Right lung (tissue), 5 donors: ENCODE measurements around the gene CDC27. TPM values are rescaled to one million over a fixed set of nuclear protein-coding genes. Genes with fewer than 3 reads are reported as not detected.
"Not testable (repeated sequence)": the region's sequence is repeated elsewhere in the genome, so short reads cannot be mapped to it uniquely, and the experiment has no call there.

ENCODE experiments used
- DNase-seq, 2 donors: peaks; one replicate each; pipeline ENCODE4 v3.0.0-alpha.2; 2013
- polyA plus RNA-seq, 5 donors: library from polyadenylated mRNA; unstranded; fragments of 120-200 nt; gene quantifications; one replicate each; pipeline versions ENCODE4 v1.2.1 to v1.2.3, GENCODE V29; 2013; ENCODE audit warnings: inconsistent platforms in 1 of 5, low replicate concordance in 1 of 5; ENCODE audit not compliant: insufficient read length in 5 of 5, insufficient read depth in 1 of 5

Gene CDC27
- polyA plus RNA-seq, 5 donors, result 40.4 to 72.7 (median 61.9) TPM

- DNase-seq, result no peak
These were observed 4.9 kb upstream of the CDC27 start for GRCh38 chr17:47193931-47194511.

- no peak for DNase-seq
These were observed 3.5 kb upstream of the CDC27 start for GRCh38 chr17:47192554-47192953.

DNA sequence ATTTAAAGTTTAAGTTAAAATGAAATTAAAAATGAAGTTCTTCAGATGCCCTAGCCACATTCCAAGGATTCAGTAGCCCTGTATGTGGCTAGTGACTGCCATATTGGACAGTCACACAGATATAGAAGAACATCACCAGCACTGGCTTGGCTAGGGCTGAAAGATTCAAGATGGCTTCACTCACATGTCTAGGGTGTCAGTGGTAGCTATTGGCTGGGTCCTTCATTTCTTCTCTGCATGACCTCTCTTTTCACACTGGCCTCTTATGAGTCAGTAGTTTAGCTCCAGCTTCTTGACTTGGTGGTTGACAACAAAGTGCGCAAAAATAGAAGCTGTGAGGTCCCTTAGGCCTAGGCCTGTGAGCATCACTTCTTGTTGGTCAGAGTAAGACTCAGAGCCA, 1.7 kb upstream of the CDC27 start:
- no peak for DNase-seq

DNA sequence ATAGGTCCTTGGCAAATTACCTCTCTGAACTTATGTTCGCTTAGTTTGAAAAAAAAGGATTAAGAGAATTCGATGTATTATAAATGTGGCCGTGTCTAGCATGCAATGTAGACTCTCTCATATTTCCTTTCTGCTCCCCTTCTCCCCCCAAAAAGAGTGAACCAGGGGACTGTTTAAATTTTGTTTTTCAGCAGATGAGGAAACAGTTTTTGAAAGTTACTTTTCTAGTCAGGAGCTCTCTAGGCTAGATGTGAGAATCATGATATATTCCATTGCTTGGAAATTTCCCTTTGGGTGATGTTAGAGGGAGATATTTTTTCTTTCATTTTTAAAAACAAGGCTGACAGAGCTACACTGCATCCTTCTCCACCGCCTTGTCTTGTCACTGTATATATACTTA, 1.1 kb upstream of the CDC27 start:
- no peak for DNase-seq

- DNase-seq, result no peak
These were observed 690 bp upstream of the CDC27 start for GRCh38 chr17:47189732-47190237.

DNA sequence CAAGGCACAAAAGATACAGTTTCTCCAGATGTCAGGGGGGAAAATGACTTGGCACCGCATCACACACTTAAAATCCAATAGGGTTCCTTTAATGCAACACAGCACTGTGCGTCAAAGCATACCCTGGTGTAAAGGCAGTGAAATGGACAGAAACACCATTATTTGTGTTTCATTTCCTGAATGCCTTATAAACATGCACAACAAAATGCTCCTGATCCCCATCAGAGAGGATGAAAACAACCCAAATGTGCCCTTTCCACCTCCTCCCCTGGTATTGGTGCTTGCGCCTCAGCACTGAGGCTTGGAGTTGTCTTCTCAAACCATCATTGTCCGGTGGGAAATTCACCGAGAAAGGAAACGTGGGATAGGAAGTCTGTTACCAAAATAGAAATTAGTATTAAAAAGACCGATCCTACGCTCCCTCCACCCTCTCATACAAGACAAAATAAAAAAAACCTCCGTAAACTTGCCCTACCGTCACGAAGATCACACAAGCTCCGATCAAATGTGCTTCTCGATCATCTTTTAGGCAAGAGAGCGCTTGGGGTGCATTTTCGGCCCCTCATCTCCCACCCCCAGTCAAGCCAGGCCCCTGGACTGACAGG, 722 bp downstream of the CDC27 start:
- no peak for DNase-seq

- no peak for DNase-seq
These were observed 4.4 kb downstream of the CDC27 start for GRCh38 chr17:47184681-47185080.

DNA sequence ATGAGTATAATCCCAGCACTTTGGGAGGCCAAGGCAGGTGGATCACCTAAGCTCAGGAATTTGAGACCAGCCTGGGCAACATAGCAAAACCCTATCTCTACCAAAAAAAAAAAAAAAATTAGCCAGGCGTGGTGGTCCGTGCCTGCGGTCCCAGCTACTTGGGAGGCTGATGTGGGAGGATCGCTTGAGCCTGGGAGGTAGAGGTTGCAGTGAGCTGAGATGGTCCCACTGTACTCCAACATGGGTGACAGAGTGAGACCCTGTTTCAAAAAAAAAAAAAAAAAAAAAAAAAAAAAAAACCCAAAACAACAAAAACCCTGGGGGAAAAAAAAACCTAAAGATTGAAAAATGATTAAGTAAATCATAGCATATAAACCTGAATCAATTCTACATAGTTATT, 8.1 kb downstream of the CDC27 start:
- not testable (repeated sequence) for DNase-seq

- no peak for DNase-seq
These were observed 8.8 kb downstream of the CDC27 start for GRCh38 chr17:47180337-47180736.

- no peak for DNase-seq
These were observed 10.0 kb downstream of the CDC27 start for GRCh38 chr17:47179141-47179540.

GRCh38 chr17:47177261-47177660, 11.8 kb downstream of the CDC27 start:
- DNase-seq, result no peak

GRCh38 chr17:47176389-47176826, 12.7 kb downstream of the CDC27 start:
- DNase-seq, result no peak

DNA sequence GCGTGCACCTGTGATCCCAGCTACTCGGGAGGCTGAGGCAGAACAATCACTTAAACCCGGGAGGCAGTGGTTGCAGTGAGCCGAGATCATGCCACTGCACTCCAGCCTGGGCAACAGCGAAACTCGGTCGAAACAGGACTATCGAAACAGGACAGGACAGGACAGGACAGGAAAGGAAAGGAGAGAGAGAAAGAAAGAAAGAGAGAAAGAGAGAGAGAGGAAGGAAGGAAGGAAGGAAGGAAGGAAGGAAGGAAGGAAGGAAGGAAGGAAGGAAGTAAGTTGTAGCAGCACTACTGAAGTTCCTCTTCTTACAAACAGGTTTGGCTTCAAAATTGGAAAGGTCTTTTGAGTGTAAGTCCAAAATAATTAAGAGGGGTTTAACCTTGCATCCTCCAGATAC, 14.3 kb downstream of the CDC27 start:
- not testable (repeated sequence) for DNase-seq

- no peak for DNase-seq
These were observed 16.2 kb downstream of the CDC27 start for GRCh38 chr17:47172696-47173565.

DNA sequence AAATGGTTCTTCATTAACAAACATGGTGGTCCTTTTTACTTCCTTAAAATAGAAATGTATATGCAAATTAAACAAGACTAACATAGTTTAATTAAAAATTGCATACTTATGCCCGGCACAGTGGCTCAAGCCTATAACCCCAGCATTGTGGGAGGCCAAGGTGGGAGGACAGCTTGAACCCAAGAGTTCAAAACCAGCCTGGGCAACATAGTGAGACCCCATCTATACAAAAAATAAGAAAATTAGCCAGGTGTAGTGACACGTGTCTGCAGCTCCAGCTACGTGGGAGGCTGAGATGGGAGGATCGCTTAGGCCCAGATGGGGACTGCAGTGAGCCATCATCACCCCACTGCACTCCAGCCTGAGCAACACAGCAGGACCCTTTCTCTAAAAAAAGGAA, 18.4 kb downstream of the CDC27 start:
- no peak for DNase-seq

DNA sequence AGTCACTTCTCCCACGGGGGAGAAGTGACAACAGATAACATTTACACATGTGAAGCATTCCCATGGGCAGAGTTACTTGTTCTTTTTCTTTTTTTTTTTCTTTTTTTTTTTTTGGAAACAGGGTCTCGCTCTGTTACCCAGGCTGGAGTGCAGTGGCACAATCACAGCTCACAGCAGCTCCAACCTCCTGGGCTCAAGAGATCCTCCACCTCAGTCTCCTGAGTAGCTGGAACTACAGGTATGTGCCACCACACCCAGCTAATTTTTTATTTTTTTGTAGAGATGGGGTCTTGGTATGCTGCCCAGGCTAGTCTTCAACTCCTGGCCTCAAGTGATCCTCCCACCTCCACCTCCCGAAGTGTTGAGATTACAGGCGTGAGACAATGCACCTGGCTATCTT, 20.2 kb downstream of the CDC27 start:
- DNase-seq, result not testable (repeated sequence)

DNA sequence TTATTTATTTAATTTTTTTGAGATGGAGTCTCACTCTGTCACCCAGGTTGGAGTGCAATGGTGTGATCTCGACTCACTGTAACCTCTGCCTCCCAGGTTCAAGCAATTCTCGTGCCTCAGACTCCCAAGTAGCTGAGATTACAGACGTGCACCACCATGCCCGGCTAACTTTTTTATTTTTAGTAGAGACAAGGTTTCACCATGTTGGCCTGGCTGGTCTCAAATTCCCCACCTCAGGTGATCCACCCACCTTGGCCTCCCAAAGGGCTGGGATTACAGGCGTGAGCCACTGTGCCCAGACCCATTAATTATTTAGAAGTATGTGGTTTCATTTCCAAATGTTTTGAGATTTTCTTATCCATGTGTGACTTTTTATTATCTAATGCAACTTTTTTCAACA, 22.2 kb downstream of the CDC27 start:
- DNase-seq, result not testable (repeated sequence)

GRCh38 chr17:47165137-47165536, 24.0 kb downstream of the CDC27 start:
- DNase-seq, result no peak

GRCh38 chr17:47164263-47164662, 24.8 kb downstream of the CDC27 start:
- no peak for DNase-seq

GRCh38 chr17:47162013-47162622, 27.0 kb downstream of the CDC27 start:
- no peak for DNase-seq

DNA sequence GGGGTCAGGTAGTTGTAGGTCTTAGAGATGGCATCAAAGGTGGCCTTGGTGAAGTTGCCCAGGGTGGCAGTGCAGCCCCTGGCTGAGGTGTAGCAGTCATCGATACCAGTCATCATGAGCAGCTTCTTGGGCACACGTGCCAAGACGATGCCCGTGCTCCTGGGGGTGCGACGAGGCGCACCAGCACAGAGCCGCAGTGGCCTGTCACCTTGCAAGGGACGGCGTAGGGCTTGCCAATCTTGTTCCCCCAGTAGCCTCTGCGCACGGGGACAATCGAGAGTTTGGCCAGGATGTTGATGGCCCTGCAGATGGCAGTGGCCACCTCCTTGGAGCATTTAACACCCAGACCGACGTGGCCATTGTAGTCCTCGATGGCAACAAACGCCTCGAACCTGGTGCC, 29.8 kb downstream of the CDC27 start:
- no peak for DNase-seq

DNA sequence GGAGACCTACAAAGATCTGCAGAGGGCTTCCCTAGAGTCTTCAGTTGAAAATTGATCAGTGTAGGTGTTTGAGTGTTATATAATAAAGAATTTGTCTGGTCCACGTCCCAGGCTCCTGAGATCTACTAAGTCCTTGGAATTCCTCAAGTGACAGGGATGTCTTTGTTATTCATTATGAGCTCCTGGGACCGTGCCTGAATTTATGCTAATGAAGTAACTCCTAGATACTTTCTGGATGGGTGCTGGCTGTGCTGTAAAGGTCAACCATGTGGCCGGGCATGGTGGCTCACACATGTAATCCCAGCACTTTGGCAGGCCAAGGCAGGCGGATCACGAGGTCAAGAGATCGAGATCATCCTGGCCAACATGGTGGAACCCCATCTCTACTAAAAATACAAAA, 43.7 kb downstream of the CDC27 start:
- no peak for DNase-seq
